ENCODE results near the gene SLC35C1. TPM values are rescaled to one million over a fixed set of nuclear protein-coding genes. Genes with fewer than 3 reads are reported as not detected.

The SLC35C1 gene
- total and polyA plus RNA-seq, 8 donors, result 6.6 to 30.7 (median 7.7) TPM

Other genes starting within 250 kb of the SLC35C1 start
- 1 to 10 TPM; 3.1 to 5.5 TPM for gene CHST1, start 139.5 kb upstream of the SLC35C1 start, total RNA-seq
- 10 to 100 TPM in 1 of 6 donors, 1 to 10 TPM in 5; 5.2 to 10.2 (median 6.0) TPM for gene CHST1, start 139.5 kb upstream of the SLC35C1 start, polyA plus RNA-seq (ENCODE audit: insufficient read length in 6 of 6)
- gene CRY2, start 42.3 kb downstream of the SLC35C1 start, total RNA-seq, result 10 to 100 TPM; 32.7 to 42.3 TPM
- gene CRY2, start 42.3 kb downstream of the SLC35C1 start, polyA plus RNA-seq (ENCODE audit: insufficient read length in 6 of 6), result 10 to 100 TPM; 26.6 to 32.7 (median 30.4) TPM
- 1 to 10 TPM; 6.9 to 8.7 TPM for gene MAPK8IP1, start 80.5 kb downstream of the SLC35C1 start, total RNA-seq
- gene MAPK8IP1, start 80.5 kb downstream of the SLC35C1 start, polyA plus RNA-seq (ENCODE audit: insufficient read length in 6 of 6), result 10 to 100 TPM in 1 of 6 donors, 1 to 10 TPM in 5; 4.3 to 10.4 (median 6.4) TPM
- gene FREY1, start 102.1 kb downstream of the SLC35C1 start, total RNA-seq, result under 1 TPM; 0.35 to 0.89 TPM
- under 1 TPM in 4 of 6 donors, not detected in 2; 0.21 to 0.52 (median 0.38) TPM for gene FREY1, start 102.1 kb downstream of the SLC35C1 start, polyA plus RNA-seq (ENCODE audit: insufficient read length in 6 of 6)
- 10 to 100 TPM; 19.6 to 23.4 TPM for gene PEX16, start 112.7 kb downstream of the SLC35C1 start, total RNA-seq
- gene PEX16, start 112.7 kb downstream of the SLC35C1 start, polyA plus RNA-seq (ENCODE audit: insufficient read length in 6 of 6), result 10 to 100 TPM in 5 of 6 donors, 1 to 10 TPM in 1; 10.0 to 17.4 (median 13.0) TPM
- 10 to 100 TPM in 1 of 2 donors, 1 to 10 TPM in 1; 7.5 to 12.7 TPM for gene LARGE2, start 117.5 kb downstream of the SLC35C1 start, total RNA-seq
- gene LARGE2, start 117.5 kb downstream of the SLC35C1 start, polyA plus RNA-seq (ENCODE audit: insufficient read length in 6 of 6), result 10 to 100 TPM; 11.4 to 17.2 (median 15.6) TPM